IPS-18c (cell line): ENCODE data around the gene TASP1.
"Not testable (repeated sequence)": the region's sequence is repeated elsewhere in the genome, so short reads cannot be mapped to it uniquely, and the experiment has no call there.

Experiments used
- H3K4me3 ChIP-seq: 2 replicates; pipeline ENCODE4 v1.7.0; 2013; ENCODE audit warnings: low read depth, mild to moderate bottlenecking, low read length, moderate library complexity; ENCODE audit not compliant: insufficient read depth
- H3K9me3 ChIP-seq: one replicate; pipeline ENCODE4 v1.6.1; 2013; ENCODE audit warnings: mild to moderate bottlenecking, low read length, moderate library complexity; ENCODE audit not compliant: control insufficient read depth, insufficient read depth

Gene TASP1

GRCh38 chr20:13610184-13610583 is 28.5 kb downstream of the TASP1 start:
- Histone ChIP-seq H3K4me3 (no peak overlapping the region), H3K9me3 (no peaks in the 10 kb centered on the region)

GRCh38 chr20:13608066-13608465 is 30.7 kb downstream of the TASP1 start:
- H3K9me3 ChIP-seq = no peaks in the 10 kb centered on the region

GRCh38 chr20:13593423-13593822 is 45.3 kb downstream of the TASP1 start:
- not testable (repeated sequence) for H3K4me3 ChIP-seq, H3K9me3 ChIP-seq

More at GRCh38 chr20:13608066-13608465, 30.7 kb downstream of the TASP1 start:
- no peak overlapping the region for H3K4me3 ChIP-seq

- Histone ChIP-seq H3K4me3 (no peak overlapping the region), H3K9me3 (no peaks in the 10 kb centered on the region)
These were observed 50.7 kb downstream of the TASP1 start for GRCh38 chr20:13588049-13588448.

GRCh38 chr20:13587370-13587769 is 51.4 kb downstream of the TASP1 start:
- no peaks in the 10 kb centered on the region for H3K9me3 ChIP-seq
- H3K4me3 ChIP-seq = no peak overlapping the region

- no peaks in the 10 kb centered on the region for H3K9me3 ChIP-seq
- no peak overlapping the region for H3K4me3 ChIP-seq
These were observed 52.6 kb downstream of the TASP1 start for GRCh38 chr20:13586133-13586532.

GRCh38 chr20:13581451-13581850 is 57.3 kb downstream of the TASP1 start:
- H3K9me3 ChIP-seq = no peaks in the 10 kb centered on the region
- H3K4me3 ChIP-seq = no peak overlapping the region

GRCh38 chr20:13580707-13581106 is 58.0 kb downstream of the TASP1 start:
- no peak overlapping the region for H3K4me3 ChIP-seq
- H3K9me3 ChIP-seq = no peaks in the 10 kb centered on the region

GRCh38 chr20:13574071-13574470 is 64.7 kb downstream of the TASP1 start:
- Histone ChIP-seq H3K4me3 (no peak overlapping the region), H3K9me3 (no peaks in the 10 kb centered on the region)

- Histone ChIP-seq H3K9me3 (no peaks in the 10 kb centered on the region), H3K4me3 (no peak overlapping the region)
These were observed 67.1 kb downstream of the TASP1 start for GRCh38 chr20:13571662-13572061.

- Histone ChIP-seq H3K4me3 (no peak overlapping the region), H3K9me3 (no peaks in the 10 kb centered on the region)
These were observed 71.1 kb downstream of the TASP1 start for GRCh38 chr20:13567663-13568062.

- H3K4me3 ChIP-seq = no peak overlapping the region
These were observed 74.9 kb downstream of the TASP1 start for GRCh38 chr20:13563854-13564253.

GRCh38 chr20:13554706-13555105 is 84.0 kb downstream of the TASP1 start:
- no peak overlapping the region for H3K4me3 ChIP-seq
- no peaks in the 10 kb centered on the region for H3K9me3 ChIP-seq

More at GRCh38 chr20:13563854-13564253, 74.9 kb downstream of the TASP1 start:
- no peaks in the 10 kb centered on the region for H3K9me3 ChIP-seq

- Histone ChIP-seq H3K4me3 (no peak overlapping the region), H3K9me3 (no peaks in the 10 kb centered on the region)
These were observed 84.7 kb downstream of the TASP1 start for GRCh38 chr20:13554076-13554475.

- H3K9me3 ChIP-seq = no peaks in the 10 kb centered on the region
- no peak overlapping the region for H3K4me3 ChIP-seq
These were observed 86.7 kb downstream of the TASP1 start for GRCh38 chr20:13552061-13552460.

GRCh38 chr20:13549451-13549850 is 89.3 kb downstream of the TASP1 start:
- Histone ChIP-seq H3K4me3 (no peak overlapping the region), H3K9me3 (no peaks in the 10 kb centered on the region)

- Histone ChIP-seq H3K9me3 (no peaks in the 10 kb centered on the region), H3K4me3 (no peak overlapping the region)
These were observed 92.1 kb downstream of the TASP1 start for GRCh38 chr20:13546497-13547131.

GRCh38 chr20:13545790-13546189 is 92.9 kb downstream of the TASP1 start:
- H3K4me3 ChIP-seq = no peak overlapping the region

GRCh38 chr20:13543783-13544182 is 94.9 kb downstream of the TASP1 start:
- no peaks in the 10 kb centered on the region for H3K9me3 ChIP-seq
- no peak overlapping the region for H3K4me3 ChIP-seq

More at GRCh38 chr20:13545790-13546189, 92.9 kb downstream of the TASP1 start:
- no peaks in the 10 kb centered on the region for H3K9me3 ChIP-seq
